ENCODE data around the gene USP13.

Gene USP13

GRCh38 chr3:179646177-179646576 lies 6.7 kb upstream of the USP13 start:
- H3K14ac ChIP-seq (ENCODE audit: low read length in 2 of 2): no peak overlapping the region
- WGBS: 90% methylated on average over 2 of the region's 3 CpGs
- peaks cover 2% of the 10 kb centered on the region for H3K79me1 ChIP-seq (replicated peaks; ENCODE audit: low read length, poor library complexity, severe bottlenecking)
- H2BK120ac ChIP-seq (ENCODE audit: low read depth, low read length): no peak overlapping the region
- H3K27me3 ChIP-seq (ENCODE audit: control insufficient read depth in 1 of 2, insufficient read depth in 1 of 2, low read length in 2 of 2): no peaks in the 10 kb centered on the region
- no peak overlapping the region for H4K8ac ChIP-seq (ENCODE audit: low read length)
- no peak overlapping the region for H3K4ac ChIP-seq (ENCODE audit: low read depth in 1 of 2, low read length in 2 of 2)
- H3K9me3 ChIP-seq (ENCODE audit: control insufficient read depth, low read length): no peaks in the 10 kb centered on the region
- no peak overlapping the region for H2AFZ ChIP-seq (ENCODE audit: low read depth, low read length)
- H3K9ac ChIP-seq (ENCODE audit: low read length): no peak overlapping the region
- peaks cover 6% of the 10 kb centered on the region for H3K4me1 ChIP-seq (ENCODE audit: control insufficient read depth, insufficient read depth, low read depth, low read length)
- H3K36me3 ChIP-seq (ENCODE audit: control insufficient read depth in 1 of 2, insufficient read depth in 2 of 2, low read depth in 1 of 2, low read length in 2 of 2): no peaks in the 10 kb centered on the region
- H3K4me2 ChIP-seq (ENCODE audit: low read length, poor library complexity, severe bottlenecking): no peak overlapping the region
- no peak overlapping the region for H3K23ac ChIP-seq (ENCODE audit: low read length in 2 of 2)
- no peak overlapping the region for H3K4me3 ChIP-seq (ENCODE audit: insufficient read depth in 1 of 2, low read depth in 1 of 2, low read length in 2 of 2)
- no peak overlapping the region for H3K18ac ChIP-seq (ENCODE audit: low read depth in 1 of 2, low read length in 2 of 2)
- no peak overlapping the region for H2BK12ac ChIP-seq (ENCODE audit: low read length in 2 of 2)
- no peak for DNase-seq
- H2AK5ac ChIP-seq (ENCODE audit: low read length, severe bottlenecking): no peak overlapping the region
- H3K27ac ChIP-seq (ENCODE audit: low read length, poor library complexity, severe bottlenecking): no peak overlapping the region
- no peak overlapping the region for H2BK5ac ChIP-seq (ENCODE audit: low read depth, low read length, poor library complexity, severe bottlenecking)
- H4K91ac ChIP-seq (ENCODE audit: low read length): no peak overlapping the region
- no peak overlapping the region for H2BK15ac ChIP-seq (ENCODE audit: low read depth, poor library complexity, severe bottlenecking)

GRCh38 chr3:179651687-179652446 lies 973 bp upstream of the USP13 start:
- no peak overlapping the region for H3K4ac ChIP-seq (ENCODE audit: low read depth in 1 of 2, low read length in 2 of 2)
- no peak overlapping the region for H2BK15ac ChIP-seq (ENCODE audit: low read depth, poor library complexity, severe bottlenecking)
- no peak overlapping the region for H2BK120ac ChIP-seq (ENCODE audit: low read depth, low read length)
- no peak overlapping the region for H4K91ac ChIP-seq (ENCODE audit: low read length)
- peak overlapping the region; percentile 33 for H3K4me2 ChIP-seq (ENCODE audit: low read length, poor library complexity, severe bottlenecking)
- H4K8ac ChIP-seq (ENCODE audit: low read length): no peak overlapping the region
- H3K9me3 ChIP-seq (ENCODE audit: control insufficient read depth, low read length): no peaks in the 10 kb centered on the region
- no peak overlapping the region for H3K18ac ChIP-seq (ENCODE audit: low read depth in 1 of 2, low read length in 2 of 2)
- H2AK5ac ChIP-seq (ENCODE audit: low read length, severe bottlenecking): no peak overlapping the region
- peak overlapping the region; percentile 89 for H3K9ac ChIP-seq (ENCODE audit: low read length)
- DNase-seq: no peak
- H3K79me1 ChIP-seq (replicated peaks; ENCODE audit: low read length, poor library complexity, severe bottlenecking): peaks cover 2% of the 10 kb centered on the region
- H3K4me3 ChIP-seq (ENCODE audit: insufficient read depth in 1 of 2, low read depth in 1 of 2, low read length in 2 of 2): peak overlapping the region in 1 of 2 experiments; percentile 74
- H2AFZ ChIP-seq (ENCODE audit: low read depth, low read length): no peak overlapping the region
- H3K27ac ChIP-seq (ENCODE audit: low read length, poor library complexity, severe bottlenecking): peak overlapping the region; percentile 91
- peaks cover 0 to 3% of the 10 kb centered on the region in 2 experiments for H3K36me3 ChIP-seq (ENCODE audit: control insufficient read depth in 1 of 2, insufficient read depth in 2 of 2, low read depth in 1 of 2, low read length in 2 of 2)
- H3K4me1 ChIP-seq (ENCODE audit: control insufficient read depth, insufficient read depth, low read depth, low read length): peaks cover 3% of the 10 kb centered on the region
- no peaks in the 10 kb centered on the region for H3K27me3 ChIP-seq (ENCODE audit: control insufficient read depth in 1 of 2, insufficient read depth in 1 of 2, low read length in 2 of 2)
- no peak overlapping the region for H3K14ac ChIP-seq (ENCODE audit: low read length in 2 of 2)
- H2BK12ac ChIP-seq (ENCODE audit: low read length in 2 of 2): no peak overlapping the region
- H2BK5ac ChIP-seq (ENCODE audit: low read depth, low read length, poor library complexity, severe bottlenecking): no peak overlapping the region
- no peak overlapping the region for H3K23ac ChIP-seq (ENCODE audit: low read length in 2 of 2)
- WGBS: 69% methylated on average over 11 of the region's 11 CpGs

GRCh38 chr3:179653096-179653797 lies 407 bp downstream of the USP13 start:
- Histone ChIP-seq H3K36me3 (ENCODE audit: control insufficient read depth in 1 of 2, insufficient read depth in 2 of 2, low read depth in 1 of 2, low read length in 2 of 2) (peaks cover 0 to 3% of the 10 kb centered on the region in 2 experiments), H4K91ac (ENCODE audit: low read length) (peak overlapping the region; percentile 48), H2BK12ac (ENCODE audit: low read length in 2 of 2) (peak overlapping the region; percentile 18 to 65), H3K9me3 (ENCODE audit: control insufficient read depth, low read length) (no peaks in the 10 kb centered on the region), H2AK5ac (ENCODE audit: low read length, severe bottlenecking) (peak overlapping the region; percentile 68), H3K23ac (ENCODE audit: low read length in 2 of 2) (peak overlapping the region in 1 of 2 experiments; percentile 73), H3K14ac (ENCODE audit: low read length in 2 of 2) (peak overlapping the region in 1 of 2 experiments; percentile 57), H3K4me2 (ENCODE audit: low read length, poor library complexity, severe bottlenecking) (peak overlapping the region; percentile 90), H2BK15ac (ENCODE audit: low read depth, poor library complexity, severe bottlenecking) (peak overlapping the region; percentile 82), H2BK5ac (ENCODE audit: low read depth, low read length, poor library complexity, severe bottlenecking) (peak overlapping the region; percentile 90), H3K4ac (ENCODE audit: low read depth in 1 of 2, low read length in 2 of 2) (peak overlapping the region; percentile 75 to 80), H2BK120ac (ENCODE audit: low read depth, low read length) (peak overlapping the region; percentile 89), H3K4me1 (ENCODE audit: control insufficient read depth, insufficient read depth, low read depth, low read length) (peaks cover 4% of the 10 kb centered on the region), H3K9ac (ENCODE audit: low read length) (peak overlapping the region; percentile 89), H3K4me3 (ENCODE audit: insufficient read depth in 1 of 2, low read depth in 1 of 2, low read length in 2 of 2) (peak overlapping the region; percentile 82 to 84), H3K79me1 (replicated peaks; ENCODE audit: low read length, poor library complexity, severe bottlenecking) (peaks cover 3% of the 10 kb centered on the region), H3K27me3 (ENCODE audit: control insufficient read depth in 1 of 2, insufficient read depth in 1 of 2, low read length in 2 of 2) (no peaks in the 10 kb centered on the region), H4K8ac (ENCODE audit: low read length) (peak overlapping the region; percentile 81), H3K27ac (ENCODE audit: low read length, poor library complexity, severe bottlenecking) (peak overlapping the region; percentile 91), H3K18ac (ENCODE audit: low read depth in 1 of 2, low read length in 2 of 2) (peak overlapping the region; percentile 65 to 73), H2AFZ (ENCODE audit: low read depth, low read length) (peak overlapping the region; percentile 91)
- under 1% methylated on average over 57 of the region's 77 CpGs for WGBS
- DNase-seq: peak; percentile 89

GRCh38 chr3:179655236-179655635 lies 2.4 kb downstream of the USP13 start:
- Histone ChIP-seq H4K91ac (ENCODE audit: low read length) (no peak overlapping the region), H3K14ac (ENCODE audit: low read length in 2 of 2) (no peak overlapping the region), H3K4me1 (ENCODE audit: control insufficient read depth, insufficient read depth, low read depth, low read length) (peaks cover 7% of the 10 kb centered on the region), H3K4me2 (ENCODE audit: low read length, poor library complexity, severe bottlenecking) (no peak overlapping the region), H3K27ac (ENCODE audit: low read length, poor library complexity, severe bottlenecking) (no peak overlapping the region), H2AFZ (ENCODE audit: low read depth, low read length) (no peak overlapping the region), H3K36me3 (ENCODE audit: control insufficient read depth in 1 of 2, insufficient read depth in 2 of 2, low read depth in 1 of 2, low read length in 2 of 2) (peaks cover 0 to 3% of the 10 kb centered on the region in 2 experiments), H3K4me3 (ENCODE audit: insufficient read depth in 1 of 2, low read depth in 1 of 2, low read length in 2 of 2) (peak overlapping the region in 1 of 2 experiments; percentile 84), H3K9ac (ENCODE audit: low read length) (no peak overlapping the region), H2AK5ac (ENCODE audit: low read length, severe bottlenecking) (no peak overlapping the region), H2BK5ac (ENCODE audit: low read depth, low read length, poor library complexity, severe bottlenecking) (no peak overlapping the region), H2BK120ac (ENCODE audit: low read depth, low read length) (no peak overlapping the region), H3K79me1 (replicated peaks; ENCODE audit: low read length, poor library complexity, severe bottlenecking) (peaks cover 5% of the 10 kb centered on the region), H3K9me3 (ENCODE audit: control insufficient read depth, low read length) (no peaks in the 10 kb centered on the region), H3K4ac (ENCODE audit: low read depth in 1 of 2, low read length in 2 of 2) (no peak overlapping the region), H3K27me3 (ENCODE audit: control insufficient read depth in 1 of 2, insufficient read depth in 1 of 2, low read length in 2 of 2) (no peaks in the 10 kb centered on the region), H2BK15ac (ENCODE audit: low read depth, poor library complexity, severe bottlenecking) (no peak overlapping the region), H2BK12ac (ENCODE audit: low read length in 2 of 2) (no peak overlapping the region), H3K23ac (ENCODE audit: low read length in 2 of 2) (no peak overlapping the region), H3K18ac (ENCODE audit: low read depth in 1 of 2, low read length in 2 of 2) (no peak overlapping the region), H4K8ac (ENCODE audit: low read length) (no peak overlapping the region)
- DNase-seq: no peak
- 95% methylated on average over 2 of the region's 2 CpGs for WGBS

Measured in mesenchymal stem cell (in vitro differentiated cells and primary cell).